Pericardium fibroblast (primary cell): ENCODE data around the gene ZSWIM2. TPM values are rescaled to one million over a fixed set of nuclear protein-coding genes. Genes with fewer than 3 reads are reported as not detected.

Source experiments
- total RNA-seq: library from RNA; depleted of rRNA; stranded (reverse); fragments of >200 nt; gene quantifications from 2 replicates; pipeline ENCODE4 v1.2.3, GENCODE V29; 2015

The ZSWIM2 gene, protein sequence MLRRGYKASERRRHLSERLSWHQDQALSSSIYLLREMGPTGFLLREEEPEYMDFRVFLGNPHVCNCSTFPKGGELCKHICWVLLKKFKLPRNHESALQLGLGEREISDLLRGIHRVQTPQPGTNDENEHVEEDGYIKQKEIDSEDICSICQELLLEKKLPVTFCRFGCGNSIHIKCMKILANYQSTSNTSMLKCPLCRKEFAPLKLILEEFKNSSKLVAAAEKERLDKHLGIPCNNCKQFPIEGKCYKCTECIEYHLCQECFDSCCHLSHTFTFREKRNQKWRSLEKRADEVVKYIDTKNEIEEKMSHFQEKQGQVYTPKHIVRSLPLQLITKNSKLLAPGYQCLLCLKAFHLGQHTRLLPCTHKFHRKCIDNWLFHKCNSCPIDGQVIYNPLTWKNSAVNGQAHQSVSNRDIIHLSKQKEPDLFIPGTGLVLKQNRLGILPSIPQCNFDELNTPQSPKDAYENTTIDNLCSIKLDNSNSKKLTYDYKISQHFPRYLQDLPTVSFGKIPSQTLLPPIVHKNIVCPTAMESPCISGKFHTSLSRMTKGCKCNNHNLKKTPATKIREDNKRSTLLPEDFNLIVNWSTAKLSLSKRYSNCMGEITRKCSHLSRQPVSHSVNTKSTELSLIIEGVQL
- not detected in 2 replicates for total RNA-seq

DNA sequence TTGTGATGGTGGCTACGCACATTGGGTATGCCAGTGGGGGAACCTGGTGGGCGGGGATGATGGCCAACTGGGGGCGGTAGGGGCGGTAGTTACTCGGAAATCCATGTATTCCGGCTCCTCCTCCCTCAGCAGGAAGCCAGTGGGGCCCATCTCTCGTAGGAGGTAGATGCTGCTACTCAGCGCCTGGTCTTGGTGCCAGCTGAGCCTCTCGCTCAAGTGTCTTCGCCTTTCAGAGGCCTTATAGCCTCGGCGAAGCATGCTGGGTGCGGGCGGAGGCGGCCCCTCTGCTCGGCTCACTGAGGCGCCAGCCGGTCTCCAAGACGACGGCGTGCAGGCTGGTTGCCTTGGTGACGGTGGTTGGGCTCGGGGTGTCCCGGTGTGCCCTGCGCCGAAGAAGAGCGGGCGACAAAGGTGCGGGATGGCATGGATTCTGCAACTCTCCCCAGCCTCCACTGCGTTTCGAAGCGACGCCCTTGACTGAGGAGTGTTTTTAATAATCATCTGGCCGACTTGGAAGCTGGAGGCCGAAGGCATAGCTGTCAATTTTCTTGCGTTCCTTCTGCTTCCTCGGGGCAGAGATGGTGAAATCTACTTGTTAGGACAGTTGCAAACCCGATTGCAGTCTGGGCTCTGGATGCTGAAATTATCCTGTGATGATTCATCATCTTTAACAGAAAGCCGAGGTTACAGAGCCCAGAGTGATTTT lies at the start of gene ZSWIM2:
TSS of gene ZSWIM2 (minus strand) at position 298 of the 706 bp plus-strand sequence. CDS start at position 258, 40 bp downstream.

Other genes starting within 250 kb of the ZSWIM2 start
- gene FAM171B, start 155.1 kb downstream of the ZSWIM2 start, total RNA-seq: 8.1 and 20.3 TPM in 2 replicates